ENCODE measurements around the gene GALNT3. TPM values are rescaled to one million over a fixed set of nuclear protein-coding genes. Genes with fewer than 3 reads are reported as not detected.

The GALNT3 gene
- total RNA-seq, 1 donor from 2014 or later, result 18.4 TPM

GRCh38 chr2:165820296-165820695 is 26.2 kb upstream of the GALNT3 start:
- H3K27me3 Mint-ChIP-seq, result no peaks in the 10 kb centered on the region

GRCh38 chr2:165818920-165819319 is 24.9 kb upstream of the GALNT3 start:
- peaks cover 4% of the 10 kb centered on the region for H3K4me1 Mint-ChIP-seq (ENCODE audit: low read depth)
- TF ChIP-seq CTCF (IDR thresholded peaks at IDR 0.05; ENCODE audit: unreplicated experiment), result no peak

More at GRCh38 chr2:165820296-165820695, 26.2 kb upstream of the GALNT3 start:
- no peak for DNase-seq (ENCODE audit: low spot score, unreplicated experiment)
- Mint-ChIP-seq H3K4me3 (ENCODE audit: low read depth) (no peak overlapping the region), H3K9me3 (ENCODE audit: low read depth) (no peaks in the 10 kb centered on the region), H3K4me1 (ENCODE audit: low read depth) (peaks cover 5% of the 10 kb centered on the region), H3K27ac (no peak overlapping the region), H3K36me3 (ENCODE audit: insufficient read depth) (no peaks in the 10 kb centered on the region)
- TF ChIP-seq CTCF (IDR thresholded peaks at IDR 0.05; ENCODE audit: unreplicated experiment), result no peak

GRCh38 chr2:165815299-165816141 is 21.5 kb upstream of the GALNT3 start:
- TF ChIP-seq CTCF (IDR thresholded peaks at IDR 0.05; ENCODE audit: unreplicated experiment), result no peak
- H3K27ac Mint-ChIP-seq, result no peak overlapping the region
- no peak overlapping the region for H3K4me3 Mint-ChIP-seq (ENCODE audit: low read depth)
- peaks cover 4% of the 10 kb centered on the region for H3K4me1 Mint-ChIP-seq (ENCODE audit: low read depth)
- no peaks in the 10 kb centered on the region for H3K36me3 Mint-ChIP-seq (ENCODE audit: insufficient read depth)
- no peaks in the 10 kb centered on the region for H3K9me3 Mint-ChIP-seq (ENCODE audit: low read depth)
- no peak for DNase-seq (ENCODE audit: low spot score, unreplicated experiment)
- H3K27me3 Mint-ChIP-seq, result no peaks in the 10 kb centered on the region

More at GRCh38 chr2:165818920-165819319, 24.9 kb upstream of the GALNT3 start:
- no peaks in the 10 kb centered on the region for H3K27me3 Mint-ChIP-seq
- no peaks in the 10 kb centered on the region for H3K9me3 Mint-ChIP-seq (ENCODE audit: low read depth)
- no peak for DNase-seq (ENCODE audit: low spot score, unreplicated experiment)
- H3K27ac Mint-ChIP-seq, result no peak overlapping the region
- H3K4me3 Mint-ChIP-seq (ENCODE audit: low read depth), result no peak overlapping the region
- H3K36me3 Mint-ChIP-seq (ENCODE audit: insufficient read depth), result no peaks in the 10 kb centered on the region

GRCh38 chr2:165814473-165814872 is 20.4 kb upstream of the GALNT3 start:
- H3K36me3 Mint-ChIP-seq (ENCODE audit: insufficient read depth), result no peaks in the 10 kb centered on the region
- no peak overlapping the region for H3K27ac Mint-ChIP-seq
- no peaks in the 10 kb centered on the region for H3K9me3 Mint-ChIP-seq (ENCODE audit: low read depth)
- no peaks in the 10 kb centered on the region for H3K27me3 Mint-ChIP-seq
- TF ChIP-seq CTCF (IDR thresholded peaks at IDR 0.05; ENCODE audit: unreplicated experiment), result no peak
- H3K4me3 Mint-ChIP-seq (ENCODE audit: low read depth), result no peak overlapping the region
- DNase-seq (ENCODE audit: low spot score, unreplicated experiment), result no peak
- peaks cover 4% of the 10 kb centered on the region for H3K4me1 Mint-ChIP-seq (ENCODE audit: low read depth)

GRCh38 chr2:165811592-165812370 is 17.7 kb upstream of the GALNT3 start:
- H3K27ac Mint-ChIP-seq, result no peak overlapping the region
- H3K36me3 Mint-ChIP-seq (ENCODE audit: insufficient read depth), result no peaks in the 10 kb centered on the region
- H3K4me3 Mint-ChIP-seq (ENCODE audit: low read depth), result no peak overlapping the region
- peaks cover 4% of the 10 kb centered on the region for H3K4me1 Mint-ChIP-seq (ENCODE audit: low read depth)
- no peak for TF ChIP-seq CTCF (IDR thresholded peaks at IDR 0.05; ENCODE audit: unreplicated experiment)
- no peak for DNase-seq (ENCODE audit: low spot score, unreplicated experiment)
- no peaks in the 10 kb centered on the region for H3K9me3 Mint-ChIP-seq (ENCODE audit: low read depth)
- H3K27me3 Mint-ChIP-seq, result no peaks in the 10 kb centered on the region
